ENCODE measurements around the gene AGPS. TPM values are rescaled to one million over a fixed set of nuclear protein-coding genes. Genes with fewer than 3 reads are reported as not detected.

AGPS gene
- total and polyA plus RNA-seq, 9 of the 15 experiments (the other 6 are each of a cell fraction or from before 2014, with no cell fraction given): 15.5 to 211 (median 63.1) TPM

DNA sequence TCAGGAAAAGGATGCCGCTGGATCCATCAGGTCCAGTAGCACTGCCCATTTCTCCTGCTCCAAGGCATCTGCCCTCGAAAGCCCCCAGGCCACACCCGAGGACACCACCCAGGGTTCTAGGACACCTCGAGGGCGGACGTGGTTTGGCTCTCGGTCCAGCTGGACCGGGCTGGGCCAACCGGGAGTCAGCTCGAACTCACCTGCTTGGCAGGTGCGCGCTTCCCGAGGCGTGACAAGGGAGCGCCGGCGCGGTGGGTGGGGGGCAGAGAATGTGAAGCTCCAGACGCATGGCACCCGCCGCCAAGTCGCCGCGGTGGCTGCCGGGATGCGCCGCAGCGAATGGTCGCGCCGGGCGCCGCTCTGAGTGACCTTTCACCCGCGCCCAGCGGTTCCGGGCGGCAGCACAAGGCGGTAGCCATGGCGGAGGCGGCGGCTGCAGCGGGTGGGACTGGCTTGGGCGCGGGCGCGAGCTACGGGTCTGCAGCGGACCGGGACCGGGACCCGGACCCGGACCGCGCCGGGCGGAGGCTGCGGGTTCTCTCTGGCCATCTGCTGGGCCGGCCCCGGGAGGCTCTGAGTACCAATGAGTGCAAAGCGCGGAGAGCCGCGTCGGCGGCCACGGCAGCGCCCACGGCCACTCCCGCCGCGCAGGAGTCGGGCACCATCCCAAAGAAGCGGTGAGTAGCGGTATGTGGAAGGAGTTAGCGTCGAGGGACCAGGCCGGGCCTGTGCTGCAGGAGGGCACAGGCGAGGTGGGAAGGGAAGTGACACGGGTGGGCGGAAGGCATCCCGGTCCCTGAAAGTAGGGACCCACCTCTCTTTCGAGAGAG is at the start of gene AGPS (continued):
- no peak for TF ChIP-seq ZNF316 (IDR thresholded peaks at IDR 0.05)
- TF ChIP-seq ZBTB17 (CRISPR knock-in tag; IDR thresholded peaks at IDR 0.05): peak; percentile 79; the same call in 1 of the 2 replicates
- TF ChIP-seq SIX5 (IDR thresholded peaks at IDR 0.05; ENCODE audit: borderline replicate concordance in 1 of 2, insufficient read depth in 1 of 2, low read depth in 1 of 2, low read length in 2 of 2): peak; percentile 25 to 33; a peak in 2 of 4 replicates
- peak; percentile 49; the same call in 1 of the 2 replicates for TF ChIP-seq CHD2 (IDR thresholded peaks at IDR 0.05; ENCODE audit: low read depth, low read length)
- TF ChIP-seq, protein P1, sequence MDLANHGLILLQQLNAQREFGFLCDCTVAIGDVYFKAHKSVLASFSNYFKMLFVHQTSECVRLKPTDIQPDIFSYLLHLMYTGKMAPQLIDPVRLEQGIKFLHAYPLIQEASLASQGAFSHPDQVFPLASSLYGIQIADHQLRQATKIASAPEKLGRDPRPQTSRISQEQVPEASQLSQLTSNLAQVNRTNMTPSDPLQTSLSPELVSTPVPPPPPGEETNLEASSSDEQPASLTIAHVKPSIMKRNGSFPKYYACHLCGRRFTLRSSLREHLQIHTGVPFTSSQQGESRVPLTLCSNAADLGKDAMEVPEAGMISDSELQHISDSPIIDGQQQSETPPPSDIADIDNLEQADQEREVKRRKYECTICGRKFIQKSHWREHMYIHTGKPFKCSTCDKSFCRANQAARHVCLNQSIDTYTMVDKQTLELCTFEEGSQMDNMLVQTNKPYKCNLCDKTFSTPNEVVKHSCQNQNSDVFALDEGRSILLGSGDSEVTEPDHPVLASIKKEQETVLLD (IDR thresholded peaks at IDR 0.05): peak; percentile 63
- TF ChIP-seq HDAC2 (IDR thresholded peaks at IDR 0.05): peak; percentile 16; the same call in 1 of the 2 replicates
- TF ChIP-seq ZEB2 (IDR thresholded peaks at IDR 0.05): 0 out of 2 replicates have a peak, but pooled peaks have one; percentile 62
- TF ChIP-seq SUPT5H (IDR thresholded peaks at IDR 0.05): peak; percentile 95
- peak; percentile 93 for TF ChIP-seq CREM (IDR thresholded peaks at IDR 0.05; ENCODE audit: low read depth)
- peak; percentile 68 for TF ChIP-seq MXD1 (CRISPR knock-in tag; IDR thresholded peaks at IDR 0.05; ENCODE audit: borderline replicate concordance, poor library complexity, severe bottlenecking)
- no peak for TF ChIP-seq ZNF408 (CRISPR knock-in tag; IDR thresholded peaks at IDR 0.05; ENCODE audit: low read depth)
- TF ChIP-seq MEIS2 (IDR thresholded peaks at IDR 0.05; ENCODE audit: partially characterized antibody): peak; percentile 30
- TF ChIP-seq FOXJ2 (tag; IDR thresholded peaks at IDR 0.05): no peak
- TF ChIP-seq SETDB1 (IDR thresholded peaks at IDR 0.05; ENCODE audit: low read length): no peak
- no peak for TF ChIP-seq SMC3 (conservative IDR thresholded peaks at IDR 0.05; ENCODE audit: insufficient read depth, low read depth, low read length)
- TF ChIP-seq IFI16 (CRISPR knock-in tag; IDR thresholded peaks at IDR 0.05): no peak
- TF ChIP-seq, protein P2, sequence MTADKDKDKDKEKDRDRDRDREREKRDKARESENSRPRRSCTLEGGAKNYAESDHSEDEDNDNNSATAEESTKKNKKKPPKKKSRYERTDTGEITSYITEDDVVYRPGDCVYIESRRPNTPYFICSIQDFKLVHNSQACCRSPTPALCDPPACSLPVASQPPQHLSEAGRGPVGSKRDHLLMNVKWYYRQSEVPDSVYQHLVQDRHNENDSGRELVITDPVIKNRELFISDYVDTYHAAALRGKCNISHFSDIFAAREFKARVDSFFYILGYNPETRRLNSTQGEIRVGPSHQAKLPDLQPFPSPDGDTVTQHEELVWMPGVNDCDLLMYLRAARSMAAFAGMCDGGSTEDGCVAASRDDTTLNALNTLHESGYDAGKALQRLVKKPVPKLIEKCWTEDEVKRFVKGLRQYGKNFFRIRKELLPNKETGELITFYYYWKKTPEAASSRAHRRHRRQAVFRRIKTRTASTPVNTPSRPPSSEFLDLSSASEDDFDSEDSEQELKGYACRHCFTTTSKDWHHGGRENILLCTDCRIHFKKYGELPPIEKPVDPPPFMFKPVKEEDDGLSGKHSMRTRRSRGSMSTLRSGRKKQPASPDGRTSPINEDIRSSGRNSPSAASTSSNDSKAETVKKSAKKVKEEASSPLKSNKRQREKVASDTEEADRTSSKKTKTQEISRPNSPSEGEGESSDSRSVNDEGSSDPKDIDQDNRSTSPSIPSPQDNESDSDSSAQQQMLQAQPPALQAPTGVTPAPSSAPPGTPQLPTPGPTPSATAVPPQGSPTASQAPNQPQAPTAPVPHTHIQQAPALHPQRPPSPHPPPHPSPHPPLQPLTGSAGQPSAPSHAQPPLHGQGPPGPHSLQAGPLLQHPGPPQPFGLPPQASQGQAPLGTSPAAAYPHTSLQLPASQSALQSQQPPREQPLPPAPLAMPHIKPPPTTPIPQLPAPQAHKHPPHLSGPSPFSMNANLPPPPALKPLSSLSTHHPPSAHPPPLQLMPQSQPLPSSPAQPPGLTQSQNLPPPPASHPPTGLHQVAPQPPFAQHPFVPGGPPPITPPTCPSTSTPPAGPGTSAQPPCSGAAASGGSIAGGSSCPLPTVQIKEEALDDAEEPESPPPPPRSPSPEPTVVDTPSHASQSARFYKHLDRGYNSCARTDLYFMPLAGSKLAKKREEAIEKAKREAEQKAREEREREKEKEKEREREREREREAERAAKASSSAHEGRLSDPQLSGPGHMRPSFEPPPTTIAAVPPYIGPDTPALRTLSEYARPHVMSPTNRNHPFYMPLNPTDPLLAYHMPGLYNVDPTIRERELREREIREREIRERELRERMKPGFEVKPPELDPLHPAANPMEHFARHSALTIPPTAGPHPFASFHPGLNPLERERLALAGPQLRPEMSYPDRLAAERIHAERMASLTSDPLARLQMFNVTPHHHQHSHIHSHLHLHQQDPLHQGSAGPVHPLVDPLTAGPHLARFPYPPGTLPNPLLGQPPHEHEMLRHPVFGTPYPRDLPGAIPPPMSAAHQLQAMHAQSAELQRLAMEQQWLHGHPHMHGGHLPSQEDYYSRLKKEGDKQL (CRISPR knock-in tag; IDR thresholded peaks at IDR 0.05; ENCODE audit: borderline replicate concordance): no peak
- no peak for TF ChIP-seq ZNF133 (CRISPR knock-in tag; IDR thresholded peaks at IDR 0.05)
- no peak for TF ChIP-seq ZNF778 (CRISPR knock-in tag; IDR thresholded peaks at IDR 0.05)
- TF ChIP-seq TBL1XR1 (IDR thresholded peaks at IDR 0.05; ENCODE audit: low read length in 2 of 2): peak in 1 of 2 experiments; percentile 87; a peak in 1 of 4 replicates
- TF ChIP-seq ZNF354B (CRISPR knock-in tag; IDR thresholded peaks at IDR 0.05): no peak
- TF ChIP-seq ZNF143 (CRISPR knock-in tag; IDR thresholded peaks at IDR 0.05): peak; percentile 90
- no peak for TF ChIP-seq CEBPB (tag; IDR thresholded peaks at IDR 0.05)
